GM10248 (cell line): Measurements from ENCODE around the gene SLC66A1.

Experiments used
- CTCF ChIA-PET: fragments of 300-600 bp; sonication (Branson Sonifier 250); formaldehyde crosslinking; extraction: SDS; loops from one replicate; lab custom pipeline; 2021; ENCODE audit warnings: antibody characterized with exemption; lab: Yijun Ruan, JAX
- POLR2A ChIA-PET: fragments of 350-650 bp; sonication (Branson Sonifier 250); formaldehyde crosslinking; extraction: SDS; loops from one replicate; lab custom pipeline; 2020; ENCODE audit warnings: antibody characterized with exemption; lab: Yijun Ruan, JAX
- DNase-seq: peaks from one replicate; pipeline ENCODE4 v3.0.0; 2012; ENCODE audit errors: extremely low spot score
- CTCF ChIP-seq: IDR thresholded peaks from 2 replicates; pipeline ENCODE4 v1.5.1; 2012; ENCODE audit warnings: mild to moderate bottlenecking, low read depth; ENCODE audit errors: extremely low read depth, missing control alignments, control extremely low read depth

The SLC66A1 gene

DNA sequence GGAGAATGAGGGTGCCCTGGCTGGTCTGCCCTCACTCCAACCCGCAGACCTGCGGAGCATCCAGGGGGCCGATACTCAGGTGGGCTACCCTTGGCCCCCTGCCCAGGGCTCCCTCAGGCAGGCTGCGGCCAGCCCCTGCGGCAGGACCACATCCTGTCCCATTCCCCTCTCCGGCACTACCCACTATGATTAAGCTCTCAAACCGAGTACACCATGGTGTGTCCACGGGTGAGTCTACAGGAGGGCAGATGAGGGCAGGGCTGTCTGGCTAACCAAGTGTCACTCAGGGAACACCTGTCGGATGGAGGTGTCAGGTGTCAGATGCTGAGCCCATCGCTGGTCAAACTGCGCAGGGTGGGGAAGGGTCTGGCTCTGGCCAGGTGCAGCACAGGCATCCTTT, 47.2 kb downstream of the SLC66A1 start:
- CTCF ChIA-PET: interaction anchor here (1.2 to 1.4 kb wide), 2 partner anchors 11 to 15 kb away, joined by 3 to 5 read pairs; no protein-coding TSS in a partner anchor
- no peak for TF ChIP-seq CTCF
- POLR2A ChIA-PET: no interaction called here
- no peak for DNase-seq

DNA sequence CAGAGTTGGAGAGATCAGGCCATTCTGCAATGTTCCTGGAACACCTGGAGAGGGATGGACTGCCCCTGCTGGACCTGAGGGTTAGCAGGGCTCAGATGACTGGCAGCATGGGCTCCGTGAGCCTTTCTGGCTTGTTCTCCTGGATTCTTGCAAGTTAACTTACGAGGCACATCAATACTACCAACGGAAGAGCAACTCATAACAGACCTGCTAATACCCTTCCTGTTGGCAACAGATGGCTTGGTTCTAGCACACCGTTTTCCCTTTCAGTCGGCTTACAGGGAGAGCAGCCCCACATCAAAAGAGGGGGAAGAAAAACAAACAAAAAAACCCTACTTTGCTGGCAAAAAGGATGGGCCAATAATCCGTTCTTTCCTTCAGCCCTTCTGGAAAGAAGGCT, 47.9 kb downstream of the SLC66A1 start:
- DNase-seq: no peak
- no peak for TF ChIP-seq CTCF
- CTCF ChIA-PET: interaction anchor here (1.0 to 1.4 kb wide), 3 partner anchors 10 to 14 kb away, joined by 3 to 5 read pairs (median 3); no protein-coding TSS in a partner anchor
- POLR2A ChIA-PET: no interaction called here

DNA sequence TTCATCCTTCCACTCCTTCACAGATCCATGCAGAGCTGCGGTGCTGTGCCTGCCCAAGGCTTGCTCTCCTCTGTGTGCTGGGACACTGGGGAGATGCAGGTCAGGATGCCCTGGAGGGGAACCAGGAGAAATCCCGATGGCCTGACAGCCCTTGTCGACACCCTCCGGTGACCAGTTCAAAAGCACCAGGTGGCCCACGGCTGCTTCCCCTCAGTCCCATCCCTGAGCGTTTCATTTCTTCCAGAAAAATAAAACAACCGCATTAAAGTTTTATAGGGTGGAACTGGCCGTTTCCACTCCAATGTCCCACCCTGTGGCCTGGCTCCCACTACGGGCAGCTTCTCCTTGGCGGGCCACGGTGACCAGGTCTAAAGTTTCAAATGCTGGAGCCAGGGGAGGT, 48.3 kb downstream of the SLC66A1 start:
- POLR2A ChIA-PET: no interaction called here
- CTCF ChIA-PET: interaction anchor here (1.0 kb wide), 1 partner anchor 11 kb away, joined by 3 read pairs; no protein-coding TSS in a partner anchor
- no peak for TF ChIP-seq CTCF
- no peak for DNase-seq

DNA sequence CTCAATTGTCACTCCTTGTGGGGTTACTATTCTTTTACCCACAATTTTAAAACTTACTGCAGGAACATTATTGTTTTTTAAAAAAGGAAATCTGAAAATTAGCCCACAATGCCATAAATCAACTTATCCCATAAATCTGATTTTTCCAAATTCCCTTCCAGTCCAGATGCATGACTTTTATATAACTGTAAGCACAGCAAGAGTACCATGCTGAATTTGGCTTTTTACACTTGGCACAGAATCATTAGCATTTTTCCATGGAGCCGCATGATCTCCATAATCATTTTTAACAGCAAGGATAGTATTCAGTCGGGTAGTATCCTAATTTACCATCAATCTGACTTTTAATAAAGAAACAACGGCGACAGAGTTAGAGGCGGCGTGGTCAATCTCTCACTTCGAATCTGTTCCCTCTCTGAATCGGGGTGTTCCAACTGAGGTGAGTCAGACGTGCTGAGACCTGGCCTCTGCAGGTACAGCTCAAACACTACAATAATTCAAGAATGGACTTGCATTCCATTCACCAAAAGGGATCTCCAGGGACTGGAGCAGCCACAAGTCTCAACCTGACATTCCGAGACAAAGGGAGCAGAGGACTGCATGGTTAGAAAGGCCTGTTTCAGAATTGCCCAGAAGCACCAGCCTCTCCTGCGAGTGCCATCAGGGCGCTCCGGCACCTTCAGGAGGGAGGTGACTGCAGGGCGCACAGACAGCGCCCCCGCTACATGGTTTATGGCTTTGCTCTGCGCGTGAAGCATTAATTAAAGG, 48.9 kb downstream of the SLC66A1 start:
- DNase-seq: no peak
- TF ChIP-seq CTCF: no peak
- POLR2A ChIA-PET: no interaction called here
- CTCF ChIA-PET: interaction anchor here (1.0 to 2.4 kb wide), 2 partner anchors 11 to 14 kb away, joined by 3 to 14 read pairs; no protein-coding TSS in a partner anchor

DNA sequence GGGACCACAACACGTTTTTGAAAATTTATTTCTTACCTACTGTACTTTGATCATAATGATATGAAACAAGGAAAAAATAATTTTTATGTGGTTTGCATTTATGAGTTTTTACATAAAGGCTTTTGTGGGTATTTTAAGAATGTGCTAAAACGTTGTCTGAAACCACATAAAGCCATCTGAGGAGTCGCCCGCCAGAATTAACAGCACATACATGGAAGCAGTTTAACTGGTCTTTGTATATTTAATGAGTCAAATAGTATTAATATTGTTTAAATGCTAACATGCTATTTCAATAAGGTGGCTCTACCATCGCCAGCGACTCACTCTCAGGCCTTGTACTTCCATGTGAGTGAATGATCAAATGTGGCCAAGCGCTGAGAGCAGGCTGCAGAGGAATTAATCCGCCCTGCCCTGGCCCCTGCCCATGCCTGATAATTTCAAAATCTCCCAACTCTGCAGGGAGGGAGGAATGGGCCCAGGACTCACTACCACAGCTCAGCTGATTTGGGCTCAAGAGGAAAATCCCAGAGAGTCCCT, 49.6 kb downstream of the SLC66A1 start:
- no peak for DNase-seq
- ChIA-PET POLR2A (no interaction called here), CTCF (interaction anchor here (1.5 to 2.4 kb wide), 4 partner anchors 13 to 293 kb away, joined by 4 to 14 read pairs (median 8); no protein-coding TSS in a partner anchor)
- TF ChIP-seq CTCF: no peak

- no peak for DNase-seq
- CTCF ChIA-PET: interaction anchor here (1.2 to 2.4 kb wide), 9 partner anchors 8 to 220 kb away, joined by 3 to 14 read pairs (median 4); no protein-coding TSS in a partner anchor
- TF ChIP-seq CTCF: no peak
- POLR2A ChIA-PET: no interaction called here
These were observed 51.5 kb downstream of the SLC66A1 start for GRCh38 chr1:19363536-19364152.
